Measurements from ENCODE around the gene GALR1. TPM values are rescaled to one million over a fixed set of nuclear protein-coding genes. Genes with fewer than 3 reads are reported as not detected.

The GALR1 gene, protein sequence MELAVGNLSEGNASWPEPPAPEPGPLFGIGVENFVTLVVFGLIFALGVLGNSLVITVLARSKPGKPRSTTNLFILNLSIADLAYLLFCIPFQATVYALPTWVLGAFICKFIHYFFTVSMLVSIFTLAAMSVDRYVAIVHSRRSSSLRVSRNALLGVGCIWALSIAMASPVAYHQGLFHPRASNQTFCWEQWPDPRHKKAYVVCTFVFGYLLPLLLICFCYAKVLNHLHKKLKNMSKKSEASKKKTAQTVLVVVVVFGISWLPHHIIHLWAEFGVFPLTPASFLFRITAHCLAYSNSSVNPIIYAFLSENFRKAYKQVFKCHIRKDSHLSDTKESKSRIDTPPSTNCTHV
- total RNA-seq, result not detected
- total RNA-seq (2013), result not detected
- total RNA-seq, result 0 to 0.28 (median 0) reads per million in 29 experiments

DNA sequence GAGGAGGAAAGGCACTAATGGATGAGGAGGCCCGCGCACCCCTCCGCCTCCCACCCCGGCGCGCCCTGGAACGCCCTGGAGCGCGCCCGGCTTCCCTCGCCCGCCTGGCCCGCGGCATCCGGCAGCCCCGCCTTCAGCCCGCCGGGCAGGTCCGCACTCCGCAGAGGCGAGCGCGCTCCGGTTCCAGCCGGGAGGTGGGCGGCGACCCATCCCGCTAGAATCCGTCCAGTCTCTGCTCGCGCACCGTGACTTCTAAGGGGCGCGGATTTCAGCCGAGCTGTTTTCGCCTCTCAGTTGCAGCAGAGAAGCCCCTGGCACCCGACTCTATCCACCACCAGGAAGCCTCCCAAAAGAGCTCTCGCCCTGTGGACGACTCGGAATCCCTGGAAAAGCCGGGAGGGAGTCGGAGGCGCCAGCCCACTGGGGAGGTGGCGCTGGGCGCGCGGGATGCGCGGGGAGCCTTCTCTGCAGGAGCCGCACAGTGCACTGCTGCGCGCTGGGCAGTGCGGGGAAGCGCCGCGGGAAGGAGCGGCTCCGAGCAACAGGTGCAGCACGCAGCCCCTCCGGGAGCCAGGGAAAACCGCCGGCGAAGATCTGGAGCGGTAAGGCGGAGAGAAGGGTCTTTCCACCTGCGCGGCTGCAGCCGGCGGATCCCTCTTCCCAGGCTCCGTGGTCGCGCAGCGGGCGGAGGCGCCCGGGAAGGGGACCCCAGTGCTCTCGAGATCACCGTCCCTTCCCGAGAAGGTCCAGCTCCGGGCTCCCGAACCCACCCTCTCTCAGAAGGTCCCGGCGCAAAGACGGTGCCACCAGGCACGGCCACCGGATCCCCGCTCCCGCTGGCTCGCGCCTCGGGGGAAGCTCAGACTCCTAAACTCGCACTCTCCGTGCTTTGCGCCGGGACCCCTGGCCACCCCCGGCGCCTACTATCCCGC, at the start of gene GALR1:
Gene GALR1 (plus strand): TSS at position 280 of the 932 bp plus-strand sequence. CDS start 701 bp downstream, outside the sequence.
- DNase-seq (no peak), ATAC-seq (replicated peaks in 1 of 4) (peak in 2 of 4 experiments; percentile 41 to 56)
- Histone ChIP-seq H3K27ac (ENCODE audit: low read length) (no peak within 1 kb of the TSS), H3K4me3 (ENCODE audit: control insufficient read depth in 1 of 2, extremely low read depth in 1 of 2, low read length in 1 of 2) (peak within 1 kb of the TSS in 1 of 2 donors; percentile 2), H3K27me3 (replicated peaks in 1 of 2; ENCODE audit: control insufficient read depth in 2 of 2, extremely low read depth in 1 of 2, insufficient read depth in 2 of 2, low read length in 1 of 2) (peaks cover 22 to 48% of the 10 kb centered on the region in 2 experiments), H3K36me3 (ENCODE audit: control insufficient read depth in 2 of 2, extremely low read depth in 1 of 2, insufficient read depth in 1 of 2, low read length in 1 of 2) (no peaks in the 10 kb centered on the region), H3K4me1 (ENCODE audit: control insufficient read depth in 1 of 2, extremely low read depth in 1 of 2, insufficient read depth in 2 of 2, low read length in 2 of 2) (peaks cover 0 to 25% of the 10 kb centered on the region in 2 experiments), H3K9me3 (peaks cover 4% of the 10 kb centered on the region)
- H3K27ac Mint-ChIP-seq, result no peak within 1 kb of the TSS
- H3K36me3 Mint-ChIP-seq, result no peaks in the 10 kb centered on the region
- CTCF ChIA-PET, result no interaction called here
- H3K4me3 Mint-ChIP-seq, result peak within 1 kb of the TSS; percentile 38 to 70 (median 67)
- peaks cover 50 to 61% of the 10 kb centered on the region in 2 donors for H3K27me3 Mint-ChIP-seq
- peaks cover 5 to 13% (median 10%) of the 10 kb centered on the region in 3 donors for H3K9me3 Mint-ChIP-seq
- peaks cover 14 to 19% (median 17%) of the 10 kb centered on the region in 3 donors for H3K4me1 Mint-ChIP-seq
- POLR2A ChIA-PET, result no interaction called here
- 6% methylated on average over 98 of the region's 98 CpGs for WGBS (ENCODE audit: insufficient coverage)

DNA sequence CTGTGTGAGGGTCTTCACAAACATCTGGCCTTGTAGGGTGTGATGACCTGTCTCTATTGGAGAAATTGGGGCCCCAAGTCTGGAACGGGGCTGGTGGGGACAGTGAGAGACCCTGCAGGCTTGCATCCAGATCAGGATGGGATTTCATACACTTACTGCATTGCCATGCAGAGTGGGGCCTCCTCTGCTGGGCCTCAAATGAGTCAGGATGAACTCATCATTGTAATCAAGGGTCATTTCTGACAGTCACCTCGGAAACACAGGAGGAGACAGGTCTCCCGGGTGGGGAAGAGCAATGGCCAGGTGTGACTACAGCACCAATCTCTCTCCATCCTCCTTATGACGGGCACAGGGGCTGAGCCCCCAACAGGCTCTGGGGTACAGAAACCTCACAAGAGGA, 48.1 kb upstream of the GALR1 start:
- no peak overlapping the region for H3K4me3 Mint-ChIP-seq
- no peak overlapping the region for H3K27ac Mint-ChIP-seq
- H3K4me1 ChIP-seq (ENCODE audit: control insufficient read depth in 1 of 2, extremely low read depth in 1 of 2, insufficient read depth in 2 of 2, low read length in 2 of 2), result no peaks in the 10 kb centered on the region
- no peaks in the 10 kb centered on the region for H3K9me3 ChIP-seq
- no peak for ATAC-seq (replicated peaks in 1 of 4)
- H3K27me3 ChIP-seq (replicated peaks in 1 of 2; ENCODE audit: control insufficient read depth in 2 of 2, extremely low read depth in 1 of 2, insufficient read depth in 2 of 2, low read length in 1 of 2), result peaks cover 0 to 8% of the 10 kb centered on the region in 2 experiments
- no peaks in the 10 kb centered on the region for H3K4me1 Mint-ChIP-seq
- POLR2A ChIA-PET, result interaction anchor here in 1 of 2 donors (0.6 kb wide), 1 partner anchor 9 kb away, joined by 3 read pairs; no protein-coding TSS in a partner anchor
- no peak overlapping the region for H3K27ac ChIP-seq (ENCODE audit: low read length)
- no peaks in the 10 kb centered on the region for H3K36me3 ChIP-seq (ENCODE audit: control insufficient read depth in 2 of 2, extremely low read depth in 1 of 2, insufficient read depth in 1 of 2, low read length in 1 of 2)
- H3K36me3 Mint-ChIP-seq, result no peaks in the 10 kb centered on the region
- no peak for DNase-seq
- no peak overlapping the region for H3K4me3 ChIP-seq (ENCODE audit: control insufficient read depth in 1 of 2, extremely low read depth in 1 of 2, low read length in 1 of 2)
- peaks cover 3 to 16% of the 10 kb centered on the region in 2 donors for H3K27me3 Mint-ChIP-seq
- H3K9me3 Mint-ChIP-seq, result no peaks in the 10 kb centered on the region
- 100% methylated on average over 1 of the region's 4 CpGs for WGBS (ENCODE audit: insufficient coverage)
- CTCF ChIA-PET, result interaction anchor here in 1 of 2 donors (1.2 kb wide), 1 partner anchor 11 kb away, joined by 3 read pairs; no protein-coding TSS in a partner anchor

DNA sequence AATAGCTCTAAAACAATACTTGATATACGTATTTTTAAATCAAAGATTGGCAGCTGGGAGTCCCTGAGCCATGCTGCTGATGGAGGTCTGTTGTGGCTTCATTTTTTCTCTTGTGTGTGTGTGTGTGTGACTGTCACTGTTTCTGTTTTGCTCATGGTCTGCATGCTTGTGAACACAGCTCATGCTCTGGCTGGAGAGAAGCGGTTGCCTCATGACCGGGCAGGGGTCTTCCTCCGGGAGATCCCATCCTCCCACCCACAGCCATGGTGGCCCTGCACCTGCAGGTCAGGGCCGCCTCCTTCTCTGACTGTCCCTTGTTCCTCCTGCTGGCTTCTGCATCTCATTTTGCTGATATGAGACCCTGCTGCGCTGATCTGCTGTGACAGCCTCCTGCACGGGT, 47.3 kb upstream of the GALR1 start:
- H3K27ac ChIP-seq (ENCODE audit: low read length), result no peak overlapping the region
- no peaks in the 10 kb centered on the region for H3K9me3 Mint-ChIP-seq
- peaks cover 0 to 6% of the 10 kb centered on the region in 2 experiments for H3K4me1 ChIP-seq (ENCODE audit: control insufficient read depth in 1 of 2, extremely low read depth in 1 of 2, insufficient read depth in 2 of 2, low read length in 2 of 2)
- WGBS (ENCODE audit: insufficient coverage), result 79% methylated on average over 6 of the region's 7 CpGs
- no peaks in the 10 kb centered on the region for H3K9me3 ChIP-seq
- CTCF ChIA-PET, result interaction anchor here in 1 of 2 donors (1.2 kb wide), 1 partner anchor 10 kb away, joined by 3 read pairs; no protein-coding TSS in a partner anchor
- H3K4me3 Mint-ChIP-seq, result no peak overlapping the region
- H3K4me3 ChIP-seq (ENCODE audit: control insufficient read depth in 1 of 2, extremely low read depth in 1 of 2, low read length in 1 of 2), result no peak overlapping the region
- H3K36me3 ChIP-seq (ENCODE audit: control insufficient read depth in 2 of 2, extremely low read depth in 1 of 2, insufficient read depth in 1 of 2, low read length in 1 of 2), result no peaks in the 10 kb centered on the region
- H3K27me3 Mint-ChIP-seq, result peaks cover 3 to 16% of the 10 kb centered on the region in 2 donors
- H3K27me3 ChIP-seq (replicated peaks in 1 of 2; ENCODE audit: control insufficient read depth in 2 of 2, extremely low read depth in 1 of 2, insufficient read depth in 2 of 2, low read length in 1 of 2), result peaks cover 0 to 8% of the 10 kb centered on the region in 2 experiments
- DNase-seq (no peak), ATAC-seq (replicated peaks in 1 of 4) (no peak)
- H3K36me3 Mint-ChIP-seq, result no peaks in the 10 kb centered on the region
- no peak overlapping the region for H3K27ac Mint-ChIP-seq
- POLR2A ChIA-PET, result no interaction called here
- H3K4me1 Mint-ChIP-seq, result peaks cover 3 to 7% (median 6%) of the 10 kb centered on the region in 3 donors

DNA sequence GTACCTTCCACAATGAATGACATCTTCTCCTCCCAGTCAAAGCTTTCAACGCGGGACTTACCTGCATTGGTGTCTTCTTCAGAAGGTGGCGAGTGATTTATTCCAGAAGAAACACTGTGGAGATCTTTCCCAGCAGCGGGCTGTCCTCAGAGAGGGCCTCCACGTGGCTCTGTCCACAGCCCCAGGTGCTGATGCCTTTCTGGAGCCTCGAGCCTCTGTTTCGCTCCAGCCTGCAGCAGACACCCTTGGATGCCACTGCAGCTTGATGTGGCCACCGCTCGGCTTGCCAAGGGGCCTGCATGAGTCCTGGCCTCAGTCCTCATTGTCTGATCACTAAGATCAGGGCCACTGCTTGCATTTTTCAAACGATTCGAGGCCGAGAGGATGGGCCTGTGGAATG, 46.6 kb upstream of the GALR1 start:
- H3K4me1 Mint-ChIP-seq, result peaks cover 10 to 13% (median 10%) of the 10 kb centered on the region in 3 donors
- no peak overlapping the region for H3K4me3 ChIP-seq (ENCODE audit: control insufficient read depth in 1 of 2, extremely low read depth in 1 of 2, low read length in 1 of 2)
- peaks cover 0 to 13% of the 10 kb centered on the region in 2 experiments for H3K4me1 ChIP-seq (ENCODE audit: control insufficient read depth in 1 of 2, extremely low read depth in 1 of 2, insufficient read depth in 2 of 2, low read length in 2 of 2)
- no peak for DNase-seq
- ChIA-PET POLR2A (no interaction called here), CTCF (no interaction called here)
- no peak overlapping the region for H3K27ac ChIP-seq (ENCODE audit: low read length)
- H3K9me3 Mint-ChIP-seq, result no peaks in the 10 kb centered on the region
- peaks cover 0 to 8% of the 10 kb centered on the region in 2 experiments for H3K27me3 ChIP-seq (replicated peaks in 1 of 2; ENCODE audit: control insufficient read depth in 2 of 2, extremely low read depth in 1 of 2, insufficient read depth in 2 of 2, low read length in 1 of 2)
- H3K4me3 Mint-ChIP-seq, result no peak overlapping the region
- WGBS (ENCODE audit: insufficient coverage), result 81% methylated on average over 10 of the region's 12 CpGs
- H3K27me3 Mint-ChIP-seq, result peaks cover 3 to 16% of the 10 kb centered on the region in 2 donors
- no peaks in the 10 kb centered on the region for H3K36me3 ChIP-seq (ENCODE audit: control insufficient read depth in 2 of 2, extremely low read depth in 1 of 2, insufficient read depth in 1 of 2, low read length in 1 of 2)
- no peaks in the 10 kb centered on the region for H3K36me3 Mint-ChIP-seq
- ATAC-seq (replicated peaks in 1 of 4), result no peak
- H3K27ac Mint-ChIP-seq, result no peak overlapping the region
- H3K9me3 ChIP-seq, result no peaks in the 10 kb centered on the region

DNA sequence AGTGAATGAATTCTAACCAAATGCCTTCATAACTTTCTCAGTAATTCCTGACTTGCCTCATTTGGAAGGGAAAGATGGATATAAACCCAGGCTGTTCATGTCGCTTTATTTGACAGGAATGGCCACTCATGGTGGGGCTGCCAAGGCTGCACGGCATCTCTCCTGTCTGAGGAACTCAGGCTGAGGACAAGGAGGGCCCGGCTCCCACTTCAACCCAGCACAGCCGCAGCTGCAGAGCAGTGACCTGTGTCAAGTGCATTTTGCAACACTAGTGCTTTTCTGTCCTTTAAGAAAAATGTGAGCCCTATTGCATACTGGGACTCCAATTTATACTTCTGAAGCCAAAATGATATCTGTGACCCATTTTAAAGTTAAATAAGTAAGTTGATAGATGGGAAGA, 45.8 kb upstream of the GALR1 start:
- Histone ChIP-seq H3K27ac (ENCODE audit: low read length) (no peak overlapping the region), H3K36me3 (ENCODE audit: control insufficient read depth in 2 of 2, extremely low read depth in 1 of 2, insufficient read depth in 1 of 2, low read length in 1 of 2) (no peaks in the 10 kb centered on the region), H3K4me1 (ENCODE audit: control insufficient read depth in 1 of 2, extremely low read depth in 1 of 2, insufficient read depth in 2 of 2, low read length in 2 of 2) (peaks cover 4 to 13% of the 10 kb centered on the region in 2 experiments), H3K4me3 (ENCODE audit: control insufficient read depth in 1 of 2, extremely low read depth in 1 of 2, low read length in 1 of 2) (no peak overlapping the region), H3K27me3 (replicated peaks in 1 of 2; ENCODE audit: control insufficient read depth in 2 of 2, extremely low read depth in 1 of 2, insufficient read depth in 2 of 2, low read length in 1 of 2) (peaks cover 0 to 8% of the 10 kb centered on the region in 2 experiments), H3K9me3 (no peaks in the 10 kb centered on the region)
- POLR2A ChIA-PET, result no interaction called here
- Mint-ChIP-seq H3K4me1 (peaks cover 16 to 21% (median 18%) of the 10 kb centered on the region in 3 donors), H3K27ac (no peak overlapping the region), H3K36me3 (no peaks in the 10 kb centered on the region), H3K4me3 (no peak overlapping the region), H3K9me3 (no peaks in the 10 kb centered on the region), H3K27me3 (peaks cover 3 to 16% of the 10 kb centered on the region in 2 donors)
- WGBS (ENCODE audit: insufficient coverage), result 94% methylated on average over 4 of the region's 4 CpGs
- no peak for DNase-seq
- no peak for ATAC-seq (replicated peaks in 1 of 4)
- CTCF ChIA-PET, result no interaction called here

DNA sequence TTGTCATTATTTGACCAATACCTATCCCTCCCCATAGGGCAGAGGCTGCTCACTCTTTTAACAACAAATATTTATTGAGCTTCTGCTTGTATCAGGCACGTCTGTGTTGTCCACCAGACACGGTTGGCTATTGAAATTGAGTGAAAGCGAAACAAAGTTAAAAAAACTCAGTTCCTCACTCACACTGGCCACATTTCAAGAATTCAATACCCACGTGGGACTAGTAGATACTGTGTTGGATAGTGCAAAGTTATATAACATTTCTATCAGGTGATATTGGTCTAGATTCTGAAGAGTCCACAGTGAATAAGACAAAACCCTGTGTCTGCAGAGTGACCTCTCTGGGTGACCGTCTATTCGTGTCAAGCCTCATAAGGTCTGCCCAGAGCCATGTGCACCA, 43.9 kb upstream of the GALR1 start:
- Histone ChIP-seq H3K4me3 (ENCODE audit: control insufficient read depth in 1 of 2, extremely low read depth in 1 of 2, low read length in 1 of 2) (no peak overlapping the region), H3K27me3 (replicated peaks in 1 of 2; ENCODE audit: control insufficient read depth in 2 of 2, extremely low read depth in 1 of 2, insufficient read depth in 2 of 2, low read length in 1 of 2) (peaks cover 0 to 6% of the 10 kb centered on the region in 2 experiments), H3K36me3 (ENCODE audit: control insufficient read depth in 2 of 2, extremely low read depth in 1 of 2, insufficient read depth in 1 of 2, low read length in 1 of 2) (no peaks in the 10 kb centered on the region), H3K27ac (ENCODE audit: low read length) (no peak overlapping the region), H3K4me1 (ENCODE audit: control insufficient read depth in 1 of 2, extremely low read depth in 1 of 2, insufficient read depth in 2 of 2, low read length in 2 of 2) (peaks cover 9 to 32% of the 10 kb centered on the region in 2 experiments), H3K9me3 (no peaks in the 10 kb centered on the region)
- ChIA-PET POLR2A (no interaction called here), CTCF (no interaction called here)
- WGBS (ENCODE audit: insufficient coverage), result no CpG with 5 or more reads among the region's 6 CpGs
- Mint-ChIP-seq H3K4me3 (no peak overlapping the region), H3K27me3 (peaks cover 3 to 6% of the 10 kb centered on the region in 2 donors), H3K9me3 (no peaks in the 10 kb centered on the region), H3K27ac (no peak overlapping the region), H3K4me1 (peaks cover 34 to 40% (median 37%) of the 10 kb centered on the region in 3 donors), H3K36me3 (no peaks in the 10 kb centered on the region)
- ATAC-seq (replicated peaks in 1 of 4) (no peak), DNase-seq (no peak)

Data from T-cell (primary cell).